Retinal pigment epithelial cell (primary cell): ENCODE data around the gene ABCD3.

Source experiments
- DNase-seq: peaks from one replicate; pipeline ENCODE4 v3.0.0-alpha.2; 2010; ENCODE audit warnings: low read depth
- H3K4me3 ChIP-seq: 2 replicates; pipeline ENCODE4 v1.5.1; 2011; ENCODE audit warnings: mild to moderate bottlenecking, low read length, control low read depth, moderate library complexity
- CTCF ChIP-seq: conservative IDR thresholded peaks from 2 replicates; pipeline ENCODE4 v1.5.1; 2011; ENCODE audit warnings: low read depth, low read length, control low read depth, inconsistent platforms

ABCD3 gene

GRCh38 chr1:94532077-94532476 lies 113.9 kb downstream of the ABCD3 start:
- DNase-seq, result no peak
- no peak for TF ChIP-seq CTCF
- no peak overlapping the region for H3K4me3 ChIP-seq

GRCh38 chr1:94535095-94535494 lies 116.9 kb downstream of the ABCD3 start:
- DNase-seq, result no peak
- H3K4me3 ChIP-seq, result no peak overlapping the region
- TF ChIP-seq CTCF, result no peak

- no peak for DNase-seq
- TF ChIP-seq CTCF, result no peak
- H3K4me3 ChIP-seq, result peak overlapping the region; percentile 83
These were observed 117.7 kb downstream of the ABCD3 start for GRCh38 chr1:94535879-94536278.

- no peak for TF ChIP-seq CTCF
- H3K4me3 ChIP-seq, result peak overlapping the region; percentile 83
- no peak for DNase-seq
These were observed 119.1 kb downstream of the ABCD3 start for GRCh38 chr1:94537254-94537653.

- no peak for DNase-seq
- peak overlapping the region; percentile 83 for H3K4me3 ChIP-seq
These were observed 120.1 kb downstream of the ABCD3 start for GRCh38 chr1:94538243-94538827.

GRCh38 chr1:94539496-94539895 lies 121.3 kb downstream of the ABCD3 start:
- DNase-seq, result no peak
- peak overlapping the region; percentile 83 for H3K4me3 ChIP-seq
- no peak for TF ChIP-seq CTCF

More at GRCh38 chr1:94538243-94538827, 120.1 kb downstream of the ABCD3 start:
- TF ChIP-seq CTCF, result peak; percentile 45

GRCh38 chr1:94540440-94541245 lies 122.5 kb downstream of the ABCD3 start:
- H3K4me3 ChIP-seq, result peak overlapping the region; percentile 83
- TF ChIP-seq CTCF, result no peak
- DNase-seq, result no peak
